ENCODE measurements around the gene ADCY5. TPM values are rescaled to one million over a fixed set of nuclear protein-coding genes. Genes with fewer than 3 reads are reported as not detected.
A peak's percentile ranks its signal among the peaks of the same experiment; 100 is the strongest.

ADCY5 gene
- polyA plus RNA-seq, 1 donor: 10.6 TPM

DNA sequence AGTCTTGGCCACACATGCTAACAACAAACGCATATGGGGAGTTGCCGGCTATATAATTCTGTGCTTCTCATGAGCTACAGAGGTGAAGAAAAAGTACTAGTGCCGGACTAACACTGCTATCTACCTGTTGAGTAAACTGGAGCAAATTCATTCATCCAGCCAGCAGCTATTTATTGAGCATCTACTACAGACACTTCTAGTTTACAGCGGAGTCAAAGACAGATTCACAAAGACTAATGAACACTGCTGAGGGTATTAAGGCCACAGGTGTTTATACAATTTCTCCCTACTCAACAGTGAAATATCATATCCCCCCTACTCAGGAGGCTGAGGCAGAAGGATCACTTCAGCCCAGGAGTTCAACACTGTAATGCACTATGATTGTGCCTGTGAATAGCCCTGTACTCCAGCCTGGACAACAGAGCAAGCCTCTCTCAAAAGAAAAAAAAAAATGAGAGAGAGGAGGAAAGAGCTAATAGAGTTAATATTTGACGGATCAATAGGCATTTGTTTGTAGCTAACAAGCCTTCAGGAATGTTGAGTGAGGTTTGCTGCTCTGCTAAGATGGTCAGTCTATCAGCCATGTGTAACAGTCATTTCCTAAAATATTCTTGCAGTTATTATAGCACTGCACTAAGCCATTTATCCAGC is 17.8 kb downstream of the ADCY5 start:
- no peaks in the 10 kb centered on the region for H3K36me3 ChIP-seq (ENCODE audit: control insufficient read depth, insufficient read depth, low read length)
- no CpG with 5 or more reads among the region's 5 CpGs for WGBS (ENCODE audit: insufficient coverage, low lambda C conversion rate)
- peaks cover 3% of the 10 kb centered on the region for H3K9me3 ChIP-seq (ENCODE audit: control insufficient read depth, low read depth, low read length)
- H3K27me3 ChIP-seq (ENCODE audit: control insufficient read depth, insufficient read depth, low read length): no peaks in the 10 kb centered on the region
- no peak overlapping the region for H3K4me3 ChIP-seq (ENCODE audit: low read length)
- peaks cover 10% of the 10 kb centered on the region for H3K4me1 ChIP-seq (ENCODE audit: control insufficient read depth, insufficient read depth, low read length)
- DNase-seq: no peak
- H3K27ac ChIP-seq (ENCODE audit: low read length): no peak overlapping the region

DNA sequence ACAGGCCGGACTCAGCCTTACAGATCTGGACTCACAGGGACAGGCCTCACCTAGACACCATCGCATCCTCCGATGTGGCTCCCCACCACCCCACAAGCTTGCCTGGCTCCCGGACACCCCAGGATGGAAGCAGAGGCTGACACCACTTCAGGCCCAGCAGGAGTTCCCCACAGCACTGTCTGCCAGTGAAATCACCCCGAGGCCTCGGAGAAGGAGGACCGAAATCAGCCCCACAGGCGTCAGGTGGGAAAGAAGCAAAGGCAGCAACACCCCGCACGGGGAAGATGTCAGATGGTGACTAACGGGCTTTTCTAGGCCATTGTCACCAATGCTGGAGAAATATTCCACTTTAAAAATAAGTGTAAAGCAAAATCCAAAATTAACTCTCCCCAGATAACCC is 18.6 kb downstream of the ADCY5 start:
- peaks cover 3% of the 10 kb centered on the region for H3K9me3 ChIP-seq (ENCODE audit: control insufficient read depth, low read depth, low read length)
- no peak overlapping the region for H3K27ac ChIP-seq (ENCODE audit: low read length)
- H3K27me3 ChIP-seq (ENCODE audit: control insufficient read depth, insufficient read depth, low read length): no peaks in the 10 kb centered on the region
- no CpG with 5 or more reads among the region's 11 CpGs for WGBS (ENCODE audit: insufficient coverage, low lambda C conversion rate)
- H3K36me3 ChIP-seq (ENCODE audit: control insufficient read depth, insufficient read depth, low read length): no peaks in the 10 kb centered on the region
- peaks cover 10% of the 10 kb centered on the region for H3K4me1 ChIP-seq (ENCODE audit: control insufficient read depth, insufficient read depth, low read length)
- no peak for DNase-seq
- H3K4me3 ChIP-seq (ENCODE audit: low read length): no peak overlapping the region

DNA sequence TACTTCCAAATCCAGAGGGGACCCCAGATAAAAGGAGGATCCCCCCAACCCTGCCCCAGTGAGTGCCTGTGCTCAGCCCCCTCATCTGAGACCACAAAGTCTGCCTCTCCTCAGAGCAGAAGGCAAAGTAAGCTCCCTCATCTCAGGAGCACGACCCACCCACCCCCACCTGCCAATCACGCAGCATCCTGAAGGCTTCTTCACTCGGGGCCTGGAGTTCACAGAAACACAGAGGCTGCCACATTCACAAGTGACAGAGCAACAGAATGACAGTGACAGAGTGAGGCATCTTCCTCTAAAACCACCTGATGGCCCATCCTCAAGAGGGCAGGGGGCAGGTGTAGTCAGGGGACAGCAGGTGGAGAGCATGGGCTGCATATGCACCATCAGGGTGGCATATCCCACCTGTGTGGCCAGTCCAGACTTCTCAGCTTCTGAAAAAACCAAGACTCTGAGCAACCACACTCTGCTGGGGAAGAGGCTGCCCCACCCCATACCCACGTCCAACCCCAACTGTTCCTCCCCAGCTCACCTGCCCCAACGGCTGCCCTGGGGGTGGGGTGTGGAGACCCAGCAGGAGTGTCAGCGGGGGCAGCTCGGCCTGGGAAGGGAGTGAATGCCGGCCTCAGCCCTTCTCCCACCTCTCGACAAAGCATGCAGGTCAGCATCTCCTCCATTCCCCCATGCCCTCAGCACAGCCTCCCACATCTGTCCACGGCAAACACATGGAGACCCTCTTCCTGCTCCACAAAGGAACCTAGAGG is 19.3 kb downstream of the ADCY5 start:
- H3K36me3 ChIP-seq (ENCODE audit: control insufficient read depth, insufficient read depth, low read length): no peaks in the 10 kb centered on the region
- WGBS (ENCODE audit: insufficient coverage, low lambda C conversion rate): no CpG with 5 or more reads among the region's 10 CpGs
- H3K4me1 ChIP-seq (ENCODE audit: control insufficient read depth, insufficient read depth, low read length): peaks cover 10% of the 10 kb centered on the region
- no peaks in the 10 kb centered on the region for H3K27me3 ChIP-seq (ENCODE audit: control insufficient read depth, insufficient read depth, low read length)
- H3K4me3 ChIP-seq (ENCODE audit: low read length): no peak overlapping the region
- H3K27ac ChIP-seq (ENCODE audit: low read length): no peak overlapping the region
- peaks cover 3% of the 10 kb centered on the region for H3K9me3 ChIP-seq (ENCODE audit: control insufficient read depth, low read depth, low read length)
- no peak for DNase-seq

DNA sequence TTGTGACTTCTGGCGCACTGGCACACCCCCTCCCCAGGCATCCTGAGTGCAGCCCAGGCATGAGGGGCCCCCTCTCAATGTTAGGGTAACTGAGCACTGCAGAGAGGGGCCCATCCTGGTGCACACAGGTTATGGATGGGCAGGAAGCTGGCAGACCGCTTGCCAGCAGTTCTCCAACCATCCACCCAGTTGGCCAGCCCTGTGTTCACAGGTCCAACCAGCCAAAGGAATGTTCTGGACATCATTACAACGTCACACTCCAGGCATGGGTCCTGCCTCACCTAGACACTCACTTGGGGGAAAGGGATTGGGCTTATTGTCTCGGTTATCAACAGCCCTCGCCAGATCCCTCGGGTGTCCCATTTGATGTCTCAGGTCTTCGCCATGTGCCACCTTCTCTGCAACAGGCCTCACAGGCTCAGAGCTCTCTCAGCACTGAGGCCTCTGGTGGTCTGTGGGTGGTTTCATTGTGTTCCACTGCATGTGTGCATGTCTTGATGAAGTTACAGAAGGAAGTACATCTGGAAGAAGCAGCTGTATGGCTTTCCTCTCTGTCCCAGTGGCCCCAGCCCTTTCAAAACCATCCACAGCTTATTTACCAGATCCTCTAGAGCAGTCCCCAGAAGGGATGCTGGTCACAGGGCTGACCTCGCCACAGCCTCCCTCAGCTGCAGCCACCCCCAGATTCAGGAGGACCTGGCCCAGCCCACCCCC is 23.7 kb downstream of the ADCY5 start:
- H3K27ac ChIP-seq (ENCODE audit: low read length): no peak overlapping the region
- no peaks in the 10 kb centered on the region for H3K36me3 ChIP-seq (ENCODE audit: control insufficient read depth, insufficient read depth, low read length)
- H3K27me3 ChIP-seq (ENCODE audit: control insufficient read depth, insufficient read depth, low read length): no peaks in the 10 kb centered on the region
- H3K9me3 ChIP-seq (ENCODE audit: control insufficient read depth, low read depth, low read length): no peaks in the 10 kb centered on the region
- H3K4me3 ChIP-seq (ENCODE audit: low read length): no peak overlapping the region
- H3K4me1 ChIP-seq (ENCODE audit: control insufficient read depth, insufficient read depth, low read length): peaks cover 9% of the 10 kb centered on the region
- no CpG with 5 or more reads among the region's 8 CpGs for WGBS (ENCODE audit: insufficient coverage, low lambda C conversion rate)
- no peak for DNase-seq

DNA sequence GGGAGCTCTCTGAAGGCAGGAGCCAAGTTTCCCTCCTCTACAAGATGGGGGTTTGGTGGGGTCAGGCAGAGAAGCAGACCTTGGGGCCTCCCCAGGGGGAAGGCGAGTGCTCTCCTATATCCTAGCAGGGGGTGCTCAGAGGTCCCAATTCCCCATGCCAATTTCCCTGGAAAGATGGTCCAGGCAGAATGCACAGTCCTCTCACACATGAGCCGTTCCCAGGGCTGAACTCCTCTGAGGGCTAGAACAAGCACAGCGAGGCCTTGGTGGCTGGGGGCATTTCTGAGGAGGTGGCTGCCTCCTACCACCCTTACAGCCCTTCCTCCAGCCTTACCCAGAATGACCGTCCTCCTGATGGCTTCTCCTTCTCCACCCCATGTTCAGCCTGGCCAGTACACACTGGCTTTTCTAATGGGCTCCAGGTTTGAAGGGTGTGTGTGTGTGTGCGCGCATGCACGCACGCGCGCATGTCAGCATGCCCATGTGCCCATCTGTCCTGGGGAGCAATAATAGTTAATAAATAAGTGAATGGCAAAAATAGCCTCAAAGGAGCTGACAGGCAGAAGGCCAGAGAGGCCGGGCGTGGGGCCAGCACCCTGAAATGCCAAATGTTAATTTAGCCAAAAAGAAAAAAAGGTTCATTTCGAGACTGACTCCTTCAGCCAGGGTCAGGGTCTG is 24.4 kb downstream of the ADCY5 start:
- Histone ChIP-seq H3K9me3 (ENCODE audit: control insufficient read depth, low read depth, low read length) (no peaks in the 10 kb centered on the region), H3K27me3 (ENCODE audit: control insufficient read depth, insufficient read depth, low read length) (no peaks in the 10 kb centered on the region), H3K27ac (ENCODE audit: low read length) (no peak overlapping the region), H3K4me1 (ENCODE audit: control insufficient read depth, insufficient read depth, low read length) (peaks cover 9% of the 10 kb centered on the region), H3K36me3 (ENCODE audit: control insufficient read depth, insufficient read depth, low read length) (no peaks in the 10 kb centered on the region), H3K4me3 (ENCODE audit: low read length) (no peak overlapping the region)
- no CpG with 5 or more reads among the region's 13 CpGs for WGBS (ENCODE audit: insufficient coverage, low lambda C conversion rate)
- no peak for DNase-seq

DNA sequence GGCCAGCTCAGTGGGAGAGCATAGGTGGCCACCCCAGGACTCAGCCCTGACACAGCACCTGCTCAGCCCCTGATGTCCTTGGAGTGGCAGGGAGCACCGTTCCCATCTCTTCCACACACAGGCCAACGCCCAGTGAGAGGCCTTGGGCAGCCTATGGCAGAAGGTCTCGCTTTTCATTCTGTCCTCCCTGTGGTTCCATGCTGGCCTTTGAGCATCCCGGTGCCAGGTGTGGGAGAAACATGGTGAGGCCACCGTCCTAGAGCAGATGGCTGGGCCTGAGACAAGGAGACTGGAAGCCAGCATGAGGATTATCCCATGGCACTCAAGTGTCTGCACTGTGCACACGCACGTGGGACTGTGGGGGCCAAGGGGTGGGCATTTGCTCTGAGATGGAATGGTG is 25.1 kb downstream of the ADCY5 start:
- Histone ChIP-seq H3K36me3 (ENCODE audit: control insufficient read depth, insufficient read depth, low read length) (no peaks in the 10 kb centered on the region), H3K4me1 (ENCODE audit: control insufficient read depth, insufficient read depth, low read length) (peaks cover 9% of the 10 kb centered on the region), H3K27ac (ENCODE audit: low read length) (no peak overlapping the region), H3K4me3 (ENCODE audit: low read length) (no peak overlapping the region), H3K9me3 (ENCODE audit: control insufficient read depth, low read depth, low read length) (no peaks in the 10 kb centered on the region), H3K27me3 (ENCODE audit: control insufficient read depth, insufficient read depth, low read length) (no peaks in the 10 kb centered on the region)
- WGBS (ENCODE audit: insufficient coverage, low lambda C conversion rate): no CpG with 5 or more reads among the region's 7 CpGs
- no peak for DNase-seq

DNA sequence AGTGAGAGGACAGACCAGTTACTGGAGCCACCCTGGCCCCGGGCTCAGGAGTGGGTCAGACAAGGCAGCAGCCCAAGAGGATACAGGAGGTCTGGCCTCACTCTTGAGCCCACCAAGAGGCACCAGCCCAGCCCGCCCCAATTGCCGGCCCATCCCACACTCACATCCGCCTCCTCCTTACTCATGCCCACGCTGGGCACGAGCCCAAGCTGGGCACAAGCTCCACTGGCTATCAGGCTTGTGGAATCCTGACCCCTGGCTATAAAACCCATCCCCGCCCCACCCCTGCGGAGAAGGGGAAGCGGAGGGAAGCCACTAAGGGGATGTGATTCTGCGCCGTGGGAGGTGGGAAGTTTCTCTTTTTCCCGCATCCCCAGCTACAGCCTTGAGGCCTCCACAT is 25.9 kb downstream of the ADCY5 start:
- Histone ChIP-seq H3K36me3 (ENCODE audit: control insufficient read depth, insufficient read depth, low read length) (no peaks in the 10 kb centered on the region), H3K4me1 (ENCODE audit: control insufficient read depth, insufficient read depth, low read length) (peaks cover 9% of the 10 kb centered on the region), H3K9me3 (ENCODE audit: control insufficient read depth, low read depth, low read length) (no peaks in the 10 kb centered on the region), H3K27me3 (ENCODE audit: control insufficient read depth, insufficient read depth, low read length) (no peaks in the 10 kb centered on the region), H3K27ac (ENCODE audit: low read length) (no peak overlapping the region), H3K4me3 (ENCODE audit: low read length) (no peak overlapping the region)
- WGBS (ENCODE audit: insufficient coverage, low lambda C conversion rate): no CpG with 5 or more reads among the region's 12 CpGs
- no peak for DNase-seq

DNA sequence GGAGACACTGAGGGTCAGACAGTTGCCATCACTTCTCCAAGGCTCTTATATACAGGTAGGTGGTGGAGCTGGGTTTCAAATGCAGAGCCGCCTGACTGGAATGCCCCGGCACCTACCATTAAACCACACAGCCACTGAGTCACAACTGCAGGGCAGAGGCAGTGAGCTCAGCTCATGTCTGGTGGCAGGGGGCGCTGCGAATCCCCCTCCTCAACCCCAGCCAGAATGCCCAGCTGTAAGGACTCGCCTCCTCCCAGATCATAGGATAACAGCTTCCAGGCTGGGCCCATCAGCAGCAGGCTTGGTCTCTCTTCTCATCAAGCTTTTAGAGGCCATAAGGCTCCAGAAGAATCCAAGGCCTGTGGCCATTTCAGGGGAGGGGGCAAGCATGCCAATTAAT is 26.4 kb downstream of the ADCY5 start:
- no peak for DNase-seq
- H3K9me3 ChIP-seq (ENCODE audit: control insufficient read depth, low read depth, low read length): no peaks in the 10 kb centered on the region
- no CpG with 5 or more reads among the region's 5 CpGs for WGBS (ENCODE audit: insufficient coverage, low lambda C conversion rate)
- H3K4me1 ChIP-seq (ENCODE audit: control insufficient read depth, insufficient read depth, low read length): peaks cover 9% of the 10 kb centered on the region
- H3K27ac ChIP-seq (ENCODE audit: low read length): no peak overlapping the region
- H3K27me3 ChIP-seq (ENCODE audit: control insufficient read depth, insufficient read depth, low read length): no peaks in the 10 kb centered on the region
- no peak overlapping the region for H3K4me3 ChIP-seq (ENCODE audit: low read length)
- no peaks in the 10 kb centered on the region for H3K36me3 ChIP-seq (ENCODE audit: control insufficient read depth, insufficient read depth, low read length)

DNA sequence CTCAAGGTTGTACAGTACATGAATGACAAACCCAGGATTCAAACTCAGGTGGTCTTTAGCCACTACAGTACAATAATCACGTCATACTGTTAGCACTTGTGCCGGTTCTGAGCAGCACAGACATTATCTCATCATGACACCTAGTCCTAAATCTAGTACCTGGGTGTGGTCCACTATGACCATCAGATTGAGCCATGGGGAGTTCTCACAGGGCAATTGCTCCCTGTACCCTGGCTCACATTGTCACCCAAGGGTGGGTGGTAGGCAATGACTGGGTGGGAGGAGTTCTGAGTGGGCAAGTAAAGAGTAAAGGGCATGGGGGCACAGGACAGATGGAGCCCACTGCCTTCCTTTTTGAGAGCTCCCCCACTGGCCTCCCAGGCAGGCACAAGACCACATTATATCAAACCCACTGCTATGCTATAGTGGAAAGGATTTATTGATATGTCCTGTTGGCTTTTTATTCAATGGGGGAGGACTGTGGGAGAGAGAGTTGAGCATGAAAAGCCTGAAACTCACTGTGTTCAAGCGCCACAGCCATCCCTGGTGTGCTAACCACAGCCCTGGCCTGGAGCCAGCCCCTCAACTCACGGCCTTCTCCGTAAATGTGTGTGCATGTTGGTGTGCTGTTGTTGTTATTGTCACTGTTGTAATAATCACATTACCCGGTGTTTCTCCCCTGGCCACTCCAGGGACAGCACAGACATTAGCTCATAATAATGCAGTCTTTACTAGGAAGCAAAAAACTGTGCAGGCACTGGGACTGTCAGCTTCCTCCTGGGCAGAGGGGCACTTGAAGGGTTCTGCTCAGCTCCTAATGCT is 27.3 kb downstream of the ADCY5 start:
- Histone ChIP-seq H3K4me3 (ENCODE audit: low read length) (no peak overlapping the region), H3K36me3 (ENCODE audit: control insufficient read depth, insufficient read depth, low read length) (no peaks in the 10 kb centered on the region), H3K27me3 (ENCODE audit: control insufficient read depth, insufficient read depth, low read length) (no peaks in the 10 kb centered on the region), H3K4me1 (ENCODE audit: control insufficient read depth, insufficient read depth, low read length) (peaks cover 9% of the 10 kb centered on the region), H3K9me3 (ENCODE audit: control insufficient read depth, low read depth, low read length) (no peaks in the 10 kb centered on the region), H3K27ac (ENCODE audit: low read length) (no peak overlapping the region)
- DNase-seq: peak in 1 of 2 donors; percentile 20
- no CpG with 5 or more reads among the region's 6 CpGs for WGBS (ENCODE audit: insufficient coverage, low lambda C conversion rate)

All from large intestine (tissue), 3 donors.